Tibial artery (tissue), 4 donors: ENCODE results near the gene MTREX.

ENCODE experiments used
- DNase-seq, 2 donors: peaks; one replicate each; pipeline ENCODE4 v3.0.0-alpha.2; 2019
- H3K27ac ChIP-seq, 2 donors: fragments of 200-600 bp; sonication (generic) in 1 of 2; 1 replicate in 1 of 2; 2 replicates in 1 of 2; pipeline ENCODE4 v1.5.1; 2018 to 2019; ENCODE audit warnings: mild to moderate bottlenecking in 1 of 2
- H3K27me3 ChIP-seq, 2 donors: fragments of 200-600 bp; sonication (generic) in 1 of 2; one replicate each; pipeline versions ENCODE4 v1.5.1 to v1.6.0; 2016 to 2019
- H3K36me3 ChIP-seq, 3 donors: fragments of 200-600 bp; sonication (generic) in 2 of 3; one replicate each; pipeline ENCODE4 v1.5.1; 2016 to 2019; ENCODE audit warnings: mild to moderate bottlenecking in 2 of 3
- H3K4me1 ChIP-seq, 4 donors: fragments of 200-600 bp; sonication (generic) in 2 of 4; 1 replicate in 3 of 4; 2 replicates in 1 of 4; pipeline ENCODE4 v1.5.1; 2016 to 2019
- H3K4me3 ChIP-seq, 2 donors: fragments of 200-600 bp; sonication (generic) in 1 of 2; 1 replicate in 1 of 2; 2 replicates in 1 of 2; pipeline ENCODE4 v1.5.1; 2018 to 2019; ENCODE audit warnings: mild to moderate bottlenecking in 2 of 2
- H3K9me3 ChIP-seq, 3 donors: fragments of 200-600 bp; sonication (generic) in 1 of 3; one replicate each; pipeline ENCODE4 v1.5.1; 2016 to 2019
- CTCF ChIP-seq, 2 experiments: fragments of 200-600 bp in 1 of 2; fragments of 450-650 bp in 1 of 2; IDR thresholded peaks; one replicate each; pipeline ENCODE4 v1.5.1; 2017 to 2019; ENCODE audit warnings: antibody characterized with exemption in 2 of 2, mild to moderate bottlenecking in 1 of 2, moderate library complexity in 1 of 2
- intact Hi-C: fragments of 100-400 bp; cut with DNase I; formaldehyde crosslinking; loops from one replicate; pipeline ENCODE4 v1.15.0; 2023; ENCODE audit warnings: low total_unique reads

MTREX gene

DNA sequence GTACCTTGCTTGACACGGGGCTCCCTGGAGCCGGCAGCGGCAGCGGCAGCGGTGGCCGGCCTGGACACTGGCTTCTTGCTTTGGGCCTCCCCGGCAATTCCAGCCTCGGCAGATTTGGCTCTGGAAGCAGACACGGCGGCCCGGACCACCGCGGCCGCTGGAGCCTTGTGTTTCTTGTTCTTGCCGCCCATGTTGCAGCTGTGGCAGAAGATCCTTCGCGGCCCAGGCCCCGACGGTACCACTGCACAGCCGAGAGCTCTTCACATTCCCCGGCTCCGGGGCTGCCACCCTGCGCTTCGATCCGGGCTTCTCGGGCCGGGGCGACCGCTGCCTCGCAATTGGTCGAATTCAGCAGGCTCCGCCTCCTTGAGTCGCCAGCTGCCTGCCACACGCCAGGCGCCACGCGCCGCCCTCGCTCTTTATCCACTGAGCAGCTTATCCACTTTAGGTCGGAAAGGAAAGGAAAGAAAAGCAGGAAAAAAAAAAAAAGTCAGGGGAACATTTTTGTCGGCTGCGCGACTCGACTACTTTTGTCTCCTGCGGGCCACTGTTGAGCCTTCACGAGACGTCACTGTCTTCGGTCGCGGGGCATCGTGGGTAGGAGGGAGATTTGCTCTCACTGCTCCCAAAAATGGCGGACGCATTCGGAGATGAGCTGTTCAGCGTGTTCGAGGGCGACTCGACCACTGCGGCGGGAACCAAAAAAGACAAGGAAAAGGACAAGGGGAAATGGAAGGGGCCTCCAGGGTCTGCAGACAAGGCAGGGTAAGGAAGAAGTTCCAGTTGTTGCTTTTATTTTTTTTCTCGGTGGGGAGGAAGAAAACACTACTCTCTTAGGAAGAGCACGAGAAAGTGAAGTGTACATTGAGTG lies at the start of gene MTREX, which contains the start of gene DHX29:
Gene MTREX (plus strand): TSS at position 607 of the 871 bp plus-strand sequence. CDS start 25 bp downstream, at position 632.
Gene DHX29 (minus strand): TSS at position 312 of the 871 bp plus-strand sequence. CDS start 121 bp downstream, at position 191.
- peak; percentile 93 to 96 for DNase-seq
- peak within 1 kb of the TSS; percentile 64 to 83 for H3K4me3 ChIP-seq
- H3K9me3 ChIP-seq = no peaks in the 10 kb centered on the region
- intact Hi-C loops = no loop called here
- H3K4me1 ChIP-seq = peaks cover 0 to 76% (median 39%) of the 10 kb centered on the region in 4 donors
- TF ChIP-seq CTCF (IDR thresholded peaks at IDR 0.05) = peak in 1 of 2 experiments; percentile 13
- no peaks in the 10 kb centered on the region for H3K27me3 ChIP-seq
- H3K27ac ChIP-seq = peak within 1 kb of the TSS; percentile 88 to 90
- H3K36me3 ChIP-seq = no peaks in the 10 kb centered on the region

DNA sequence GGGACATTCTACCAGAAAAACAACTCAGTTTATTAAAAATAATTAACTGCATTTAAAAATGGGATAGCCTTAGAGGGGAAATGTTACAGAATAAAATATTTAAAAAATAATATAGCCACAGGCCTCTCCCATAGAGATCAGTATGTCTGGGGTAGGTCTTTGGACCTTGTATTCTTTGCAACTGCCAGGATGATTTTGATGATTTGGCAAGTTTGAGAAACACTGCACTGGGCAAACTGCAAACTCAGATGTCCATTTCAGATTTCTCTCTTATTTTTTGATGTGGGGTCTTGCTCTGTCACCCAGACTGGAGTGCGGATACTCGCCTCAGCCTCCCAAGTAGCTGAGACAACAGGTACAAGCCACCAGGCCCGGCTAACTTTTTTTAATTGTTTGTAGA lies 49.5 kb upstream of the MTREX start:
- no peaks in the 10 kb centered on the region for H3K4me1 ChIP-seq
- no peak overlapping the region for H3K4me3 ChIP-seq
- H3K36me3 ChIP-seq = peaks cover 63 to 80% (median 69%) of the 10 kb centered on the region in 3 donors
- no peak for DNase-seq
- H3K27me3 ChIP-seq = no peaks in the 10 kb centered on the region
- no peak overlapping the region for H3K27ac ChIP-seq
- no peaks in the 10 kb centered on the region for H3K9me3 ChIP-seq
- no peak for TF ChIP-seq CTCF (IDR thresholded peaks at IDR 0.05)
- intact Hi-C loops = no loop called here

DNA sequence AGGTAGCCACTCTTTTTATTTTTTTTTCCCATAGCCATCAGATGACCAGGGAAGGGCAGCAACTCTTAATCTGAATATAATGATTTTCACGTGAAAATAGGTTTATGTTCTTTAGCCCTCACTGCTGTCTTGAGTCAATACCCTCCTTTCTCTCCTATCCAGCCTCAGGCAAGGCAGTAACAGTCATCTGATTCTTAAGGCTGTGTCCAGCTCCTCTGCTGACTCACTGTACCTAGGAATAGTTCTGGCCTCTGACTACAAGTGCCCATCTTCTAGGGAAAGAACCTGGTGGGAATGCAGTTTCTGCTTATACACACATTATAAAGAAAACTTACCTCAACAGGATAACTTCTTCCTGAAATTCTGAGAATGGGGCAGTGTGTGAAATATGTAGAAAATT lies 31.0 kb upstream of the MTREX start:
- intact Hi-C loops = no loop called here
- DNase-seq = no peak
- no peak for TF ChIP-seq CTCF (IDR thresholded peaks at IDR 0.05)
- H3K27ac ChIP-seq = no peak overlapping the region
- H3K27me3 ChIP-seq = no peaks in the 10 kb centered on the region
- no peak overlapping the region for H3K4me3 ChIP-seq
- no peaks in the 10 kb centered on the region for H3K4me1 ChIP-seq
- peaks cover 67 to 97% (median 85%) of the 10 kb centered on the region in 3 donors for H3K36me3 ChIP-seq
- no peaks in the 10 kb centered on the region for H3K9me3 ChIP-seq

DNA sequence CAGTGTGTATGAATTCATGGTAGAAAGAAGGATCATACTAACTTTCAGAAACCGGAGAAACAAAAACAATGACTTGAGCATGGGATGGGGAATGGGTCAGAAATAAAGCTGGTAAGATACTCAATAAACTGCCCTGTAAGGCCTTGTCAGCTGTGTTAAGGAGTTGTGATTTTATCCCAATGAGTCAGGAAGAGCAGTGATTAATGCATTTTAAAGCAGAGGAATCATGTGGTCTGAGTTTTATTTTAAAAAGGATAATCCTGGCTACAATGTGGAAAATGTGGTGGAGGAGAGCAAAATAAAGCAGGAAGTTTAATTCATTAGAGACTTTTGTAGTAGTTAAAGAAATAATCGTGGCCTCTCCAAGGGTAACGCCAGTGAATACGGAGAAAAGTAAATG lies 29.0 kb upstream of the MTREX start:
- intact Hi-C loops = no loop called here
- no peak for DNase-seq
- no peak for TF ChIP-seq CTCF (IDR thresholded peaks at IDR 0.05)
- H3K27me3 ChIP-seq = no peaks in the 10 kb centered on the region
- H3K4me3 ChIP-seq = no peak overlapping the region
- H3K36me3 ChIP-seq = peaks cover 77 to 92% (median 89%) of the 10 kb centered on the region in 3 donors
- no peak overlapping the region for H3K27ac ChIP-seq
- H3K4me1 ChIP-seq = no peaks in the 10 kb centered on the region
- no peaks in the 10 kb centered on the region for H3K9me3 ChIP-seq

DNA sequence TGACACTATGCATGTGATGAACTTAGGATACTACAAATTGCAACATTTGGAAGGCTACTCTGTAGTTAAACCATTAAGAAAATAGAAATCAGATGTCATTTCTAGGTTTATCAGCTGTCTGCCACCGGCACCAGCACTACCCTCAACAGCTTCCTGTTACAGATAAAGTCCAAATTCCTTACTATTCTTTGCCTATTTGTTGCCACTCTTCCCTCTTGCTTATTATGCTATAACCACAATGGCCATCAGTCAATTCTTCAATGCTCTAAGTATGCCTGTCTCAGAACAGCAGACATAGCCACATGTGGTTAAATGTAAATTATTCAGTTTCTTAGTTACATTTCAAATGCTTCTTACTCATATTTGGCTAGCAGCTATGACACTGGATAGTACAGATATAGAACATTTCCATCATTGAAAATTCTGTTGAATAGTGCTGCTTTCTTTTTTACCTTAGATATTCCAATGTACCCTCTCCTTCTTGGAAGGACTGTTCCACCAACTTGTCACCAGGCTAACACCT lies 21.3 kb upstream of the MTREX start:
- no peak for TF ChIP-seq CTCF (IDR thresholded peaks at IDR 0.05)
- no peak for DNase-seq
- Histone ChIP-seq H3K4me1 (no peaks in the 10 kb centered on the region), H3K4me3 (no peak overlapping the region), H3K36me3 (peaks cover 90 to 93% (median 91%) of the 10 kb centered on the region in 3 donors), H3K27ac (no peak overlapping the region), H3K27me3 (no peaks in the 10 kb centered on the region), H3K9me3 (no peaks in the 10 kb centered on the region)
- intact Hi-C loops = no loop called here
